D721Med (cell line): Measurements from ENCODE around the gene TYMP.

ENCODE experiments used
- DNase-seq: peaks from one replicate; pipeline ENCODE4 v3.0.0; 2011; ENCODE audit warnings: low spot score; ENCODE audit not compliant: insufficient read length
- FAIRE-seq: peaks from 2 replicates; lab custom pipeline; 2011; peaks lifted over from hg19 to GRCh38; lab: Jason Lieb, UNC
- CTCF ChIP-seq: IDR thresholded peaks from 2 replicates; pipeline ENCODE4 v1.5.1; 2012; ENCODE audit warnings: mild to moderate bottlenecking, control low read depth; ENCODE audit not compliant: insufficient read depth; ENCODE audit errors: missing control alignments

The TYMP gene

GRCh38 chr22:50529897-50530579 is at the start of gene TYMP:
Gene TYMP (minus strand): TSS chr22:50530012. CDS start chr22:50529709, 303 bp downstream.
- FAIRE-seq, result no peak
- no peak for DNase-seq
- no peak for TF ChIP-seq CTCF

- no peak for DNase-seq
- TF ChIP-seq CTCF, result no peak
- no peak for FAIRE-seq
Observed at GRCh38 chr22:50578776-50579310, 49.0 kb upstream of the TYMP start.

GRCh38 chr22:50577987-50578775 is 48.4 kb upstream of the TYMP start, which contains the start of gene CPT1B:
Gene CPT1B (minus strand): TSS chr22:50578427. CDS start chr22:50577915, 512 bp downstream.
- no peak for TF ChIP-seq CTCF
- DNase-seq (no peak), FAIRE-seq (no peak)

GRCh38 chr22:50577697-50577986 is 47.8 kb upstream of the TYMP start:
- no peak for DNase-seq
- FAIRE-seq, result no peak
- TF ChIP-seq CTCF, result no peak

- FAIRE-seq (no peak), DNase-seq (no peak)
- no peak for TF ChIP-seq CTCF
Observed at GRCh38 chr22:50576806-50577696, 47.2 kb upstream of the TYMP start.

- no peak for FAIRE-seq
- peak; percentile 68 for TF ChIP-seq CTCF
- peak; percentile 49 for DNase-seq
Observed at GRCh38 chr22:50576070-50576469, 46.3 kb upstream of the TYMP start.
